GM21528 (cell line): ENCODE results near the gene DTD1.

ENCODE experiments used
- ATAC-seq: cut with Tn5 transposase; IDR thresholded peaks from one replicate; pipeline ENCODE4 v1.9.1; 2021; ENCODE audit warnings: mild to moderate bottlenecking, moderate library complexity; ENCODE audit not compliant: unreplicated experiment, low FRiP score

Gene DTD1

DNA sequence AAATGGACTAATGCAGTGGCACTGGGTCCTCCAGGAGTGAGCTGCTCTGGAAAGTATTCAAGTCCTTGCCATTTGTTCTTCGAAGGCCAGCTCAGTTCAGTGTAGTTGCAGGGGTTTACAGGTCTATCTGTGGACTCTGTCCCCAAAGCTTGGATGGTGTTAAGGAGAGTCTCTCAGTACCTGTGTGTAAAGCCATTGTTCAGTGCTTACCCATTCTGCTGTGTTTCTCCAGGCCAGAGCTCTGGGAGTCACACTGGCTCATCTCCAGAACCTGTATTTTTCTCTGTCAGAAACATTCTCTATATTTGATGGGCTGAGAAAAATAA is 66.6 kb downstream of the DTD1 start:
- no peak for ATAC-seq

DNA sequence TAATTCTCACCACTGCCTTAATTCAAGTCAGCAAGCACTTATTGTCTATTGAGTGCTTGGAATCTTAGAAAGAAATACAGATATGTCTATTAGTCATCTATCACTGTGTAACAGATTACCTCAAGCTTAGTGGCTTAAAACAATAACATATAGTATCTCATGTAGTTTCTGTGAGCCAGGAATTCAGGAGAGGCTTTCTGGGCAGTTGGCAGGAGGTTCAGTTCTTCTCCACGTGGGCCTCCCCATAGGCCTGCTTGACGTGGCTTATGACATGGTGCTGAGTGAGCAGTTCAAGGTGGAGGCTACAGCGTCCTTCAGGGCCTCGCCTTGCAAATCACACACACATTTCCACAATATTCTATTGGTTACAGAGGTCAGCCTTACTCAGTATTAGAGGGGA is 69.7 kb downstream of the DTD1 start:
- no peak for ATAC-seq

DNA sequence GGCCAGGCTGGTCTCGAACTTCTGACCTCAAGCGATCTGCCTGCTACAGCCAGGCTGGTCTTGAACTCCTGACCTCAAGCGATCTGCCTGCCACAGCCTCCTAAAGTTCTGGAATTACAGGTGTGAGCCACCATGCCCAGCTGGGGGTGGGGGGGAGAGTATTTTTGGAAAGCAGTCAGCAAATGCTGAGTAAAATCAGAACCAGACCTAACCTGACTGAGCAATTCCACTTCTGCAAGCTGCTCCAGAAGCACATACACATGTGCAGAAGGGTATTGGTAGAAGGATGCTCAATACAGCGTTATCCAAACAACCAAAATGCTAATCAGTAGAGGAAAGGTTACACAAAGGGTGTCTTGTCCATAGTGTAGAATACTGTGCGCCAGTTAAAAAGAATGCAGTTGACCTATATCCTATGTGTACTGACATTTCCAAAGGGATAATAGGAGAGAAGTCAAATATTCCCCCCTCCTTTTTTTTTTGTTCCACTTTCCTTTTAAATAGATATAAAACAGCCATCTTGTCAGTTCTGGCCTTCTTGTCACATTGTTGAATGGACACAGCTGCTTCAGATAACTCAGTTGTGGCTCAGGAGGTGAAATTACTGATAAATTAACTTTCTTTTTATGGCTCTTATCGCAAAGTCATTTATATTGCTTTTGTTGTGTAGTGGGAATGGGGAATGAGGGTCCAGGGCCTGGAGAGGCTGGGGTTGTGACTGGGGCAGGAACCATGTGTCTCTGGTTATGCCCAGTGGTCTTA is 74.6 kb downstream of the DTD1 start:
- ATAC-seq, result no peak

DNA sequence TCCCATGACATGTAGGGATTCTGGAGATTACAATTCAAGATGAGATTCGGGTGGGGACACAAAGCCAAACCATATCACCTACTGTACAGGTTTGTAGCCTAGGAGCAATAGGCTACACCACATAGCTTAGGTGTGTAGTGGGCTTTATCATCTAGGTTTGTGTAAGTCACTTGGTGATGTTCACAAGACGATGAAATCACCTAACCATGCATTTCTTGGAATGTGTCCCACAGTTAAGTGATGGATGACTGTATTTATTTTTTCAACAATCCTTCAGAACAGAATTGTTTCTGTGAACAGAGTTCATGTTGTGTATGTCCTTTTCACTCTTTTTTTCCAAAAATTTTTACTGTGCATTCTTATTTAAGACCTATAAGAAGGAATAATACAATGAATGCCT is 76.1 kb downstream of the DTD1 start:
- no peak for ATAC-seq

DNA sequence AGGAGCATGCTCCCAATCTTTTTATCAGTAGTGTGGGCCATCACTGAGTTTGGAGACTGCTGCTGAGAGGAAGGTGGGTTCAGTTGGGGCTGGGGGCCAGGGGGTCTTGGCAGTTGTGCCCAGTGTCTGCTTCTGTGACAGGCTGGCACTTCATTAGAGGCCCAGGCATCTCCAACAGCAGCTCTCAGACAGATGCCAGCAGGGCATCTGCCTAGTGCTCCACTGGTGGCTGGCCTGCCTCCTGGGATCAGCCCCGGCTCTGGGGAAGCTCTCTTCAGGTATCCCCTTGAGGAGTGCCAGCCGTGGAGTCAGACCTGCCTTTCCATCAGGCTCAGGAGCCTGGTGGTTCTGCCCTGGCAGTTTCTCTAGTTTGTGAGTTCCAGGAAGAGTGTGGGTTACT is 77.3 kb downstream of the DTD1 start:
- ATAC-seq, result no peak

DNA sequence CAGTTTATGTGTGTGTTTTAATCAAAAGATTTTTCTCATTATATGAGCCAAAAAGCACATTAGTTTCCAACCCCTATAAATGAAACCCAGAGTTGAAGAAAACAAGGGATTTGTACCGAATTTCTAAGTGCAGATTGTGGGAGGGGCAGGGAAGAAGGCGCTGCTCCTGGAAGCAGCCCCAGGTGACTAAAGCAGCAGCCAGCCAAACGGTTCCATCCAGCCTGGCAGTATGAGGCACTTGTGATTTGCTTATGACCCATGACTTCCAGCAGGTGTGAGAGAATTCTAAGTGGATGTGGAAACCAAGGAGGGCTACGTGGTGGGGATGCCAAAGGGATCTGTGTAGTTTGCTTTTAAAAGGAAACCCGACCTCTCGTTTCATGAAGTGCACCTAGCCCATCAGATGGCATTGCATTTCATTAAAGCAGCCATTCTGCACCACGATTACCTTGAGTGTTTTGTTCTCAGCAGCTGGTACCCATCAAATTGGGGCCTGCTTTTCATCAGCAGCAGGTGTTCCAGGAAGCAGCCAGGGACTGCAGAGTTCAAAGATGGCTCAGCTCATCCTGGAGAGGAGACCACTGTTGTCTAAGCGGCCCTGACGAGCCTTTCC is 79.1 kb downstream of the DTD1 start:
- ATAC-seq, result no peak

DNA sequence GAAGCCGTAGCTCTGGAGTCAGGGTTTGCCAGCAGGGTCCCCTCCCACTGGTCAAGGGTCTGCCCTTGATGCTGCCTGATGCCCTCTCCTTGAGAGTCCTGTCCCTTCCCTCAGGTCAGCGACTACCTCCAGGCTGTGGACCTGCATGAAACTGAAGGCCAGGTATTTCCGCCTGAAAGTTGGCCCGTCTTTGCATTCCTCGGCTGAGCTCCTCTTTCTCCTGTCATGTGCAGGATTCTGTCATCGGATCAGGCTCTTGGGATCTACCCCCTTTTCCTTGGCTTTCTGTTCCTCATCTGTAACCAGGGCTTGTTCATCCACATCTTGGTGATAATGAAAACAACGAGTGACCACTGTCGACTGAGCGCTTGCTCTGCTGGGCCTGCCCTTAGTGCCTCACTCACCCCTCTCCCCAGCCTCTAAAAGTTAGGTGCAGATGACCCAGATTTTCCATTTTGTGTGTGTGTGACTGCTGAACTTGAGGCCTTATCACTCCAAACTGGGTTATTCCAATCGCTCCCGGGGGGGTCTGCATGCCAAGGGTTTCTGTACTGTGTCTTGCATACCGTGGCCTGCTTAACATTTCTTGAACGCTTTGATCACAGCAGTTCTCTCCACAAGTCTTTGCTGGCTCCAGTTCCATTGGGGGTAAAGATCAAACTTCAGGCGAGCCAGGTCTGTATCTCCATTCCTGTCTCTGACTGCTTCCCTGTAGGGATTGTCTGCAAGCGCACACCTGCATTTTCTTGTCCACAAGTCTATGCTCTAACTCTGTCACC is 81.6 kb downstream of the DTD1 start:
- ATAC-seq, result no peak

DNA sequence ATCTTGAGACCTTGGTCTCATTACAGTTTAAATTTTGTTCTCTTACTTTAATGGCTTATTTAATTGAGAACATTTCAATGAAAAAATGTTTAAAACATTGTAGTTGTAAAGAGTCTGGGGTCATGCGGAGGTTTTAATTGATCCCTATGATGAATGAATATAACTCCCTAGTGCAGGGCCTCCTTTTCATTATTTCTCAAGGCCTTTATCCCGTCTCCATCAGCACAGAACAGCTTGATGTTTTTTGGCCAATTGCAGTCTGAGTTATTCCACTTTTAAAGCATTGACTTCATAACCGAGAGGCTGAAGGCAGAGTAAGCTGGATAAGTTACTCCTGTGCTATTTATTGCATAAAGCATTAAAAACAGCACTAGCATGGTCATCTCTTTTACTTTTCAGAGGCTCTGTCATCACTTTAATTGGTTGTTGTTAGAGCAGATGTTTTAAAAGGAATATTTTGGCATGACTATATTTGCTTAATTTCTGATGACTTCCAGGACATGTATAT is 83.4 kb downstream of the DTD1 start:
- no peak for ATAC-seq

DNA sequence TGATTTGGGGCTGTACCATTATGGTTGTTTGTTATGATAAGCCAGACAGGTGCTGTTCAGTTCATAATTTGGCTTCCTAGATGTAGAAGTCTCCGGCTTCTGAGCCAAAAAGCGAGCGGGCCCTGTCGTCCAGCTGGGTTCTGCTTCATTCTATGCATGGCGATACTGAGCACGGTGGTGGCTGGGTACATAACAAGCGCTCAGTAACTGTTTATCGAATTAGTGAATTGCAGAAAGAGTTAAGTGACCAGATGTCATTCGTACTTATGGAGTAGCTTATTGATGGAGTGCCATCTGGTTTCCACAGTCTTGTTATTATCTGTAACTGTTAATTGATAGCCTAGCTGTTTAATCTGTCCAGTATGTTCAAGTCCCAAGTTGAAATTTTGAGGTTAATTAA is 85.0 kb downstream of the DTD1 start:
- ATAC-seq, result no peak

DNA sequence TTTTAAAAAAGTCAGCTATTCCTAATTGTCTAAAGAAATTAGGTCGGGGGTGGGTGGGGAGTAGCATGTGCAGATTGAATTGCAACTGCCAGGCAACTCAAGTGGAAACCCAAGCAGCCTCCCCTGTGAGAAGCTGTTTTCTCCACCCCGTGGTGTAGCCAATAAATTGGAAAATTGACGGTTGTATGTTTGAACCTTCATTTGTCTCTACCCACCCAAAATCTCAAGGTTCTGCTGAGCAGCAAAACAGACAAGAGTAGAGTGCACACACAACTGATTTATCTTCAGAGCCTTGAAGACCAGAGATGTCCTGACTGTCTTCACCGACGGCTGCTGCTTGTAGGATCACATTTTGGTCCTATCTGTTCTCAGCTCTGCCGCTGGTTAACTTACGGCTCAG is 88.5 kb downstream of the DTD1 start:
- no peak for ATAC-seq

DNA sequence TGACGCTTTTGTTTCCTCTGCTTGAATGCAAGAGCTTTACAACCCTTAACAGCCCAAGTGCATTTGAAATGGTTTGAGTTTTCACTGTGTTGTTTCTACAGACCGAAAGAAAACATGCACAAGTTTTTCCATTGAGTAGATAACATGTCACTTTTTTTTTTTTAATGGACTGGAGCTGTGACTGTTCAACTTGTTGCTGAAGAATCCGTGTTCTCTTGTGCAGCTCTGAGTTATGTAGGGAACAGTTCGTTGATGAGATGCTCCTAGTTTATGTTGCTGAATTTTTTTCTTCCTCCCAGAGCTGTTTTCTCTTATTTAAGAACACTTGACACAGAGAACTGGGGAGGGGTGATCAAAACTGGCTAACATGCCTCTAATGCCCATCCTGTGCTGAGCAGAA is 89.3 kb downstream of the DTD1 start:
- no peak for ATAC-seq

DNA sequence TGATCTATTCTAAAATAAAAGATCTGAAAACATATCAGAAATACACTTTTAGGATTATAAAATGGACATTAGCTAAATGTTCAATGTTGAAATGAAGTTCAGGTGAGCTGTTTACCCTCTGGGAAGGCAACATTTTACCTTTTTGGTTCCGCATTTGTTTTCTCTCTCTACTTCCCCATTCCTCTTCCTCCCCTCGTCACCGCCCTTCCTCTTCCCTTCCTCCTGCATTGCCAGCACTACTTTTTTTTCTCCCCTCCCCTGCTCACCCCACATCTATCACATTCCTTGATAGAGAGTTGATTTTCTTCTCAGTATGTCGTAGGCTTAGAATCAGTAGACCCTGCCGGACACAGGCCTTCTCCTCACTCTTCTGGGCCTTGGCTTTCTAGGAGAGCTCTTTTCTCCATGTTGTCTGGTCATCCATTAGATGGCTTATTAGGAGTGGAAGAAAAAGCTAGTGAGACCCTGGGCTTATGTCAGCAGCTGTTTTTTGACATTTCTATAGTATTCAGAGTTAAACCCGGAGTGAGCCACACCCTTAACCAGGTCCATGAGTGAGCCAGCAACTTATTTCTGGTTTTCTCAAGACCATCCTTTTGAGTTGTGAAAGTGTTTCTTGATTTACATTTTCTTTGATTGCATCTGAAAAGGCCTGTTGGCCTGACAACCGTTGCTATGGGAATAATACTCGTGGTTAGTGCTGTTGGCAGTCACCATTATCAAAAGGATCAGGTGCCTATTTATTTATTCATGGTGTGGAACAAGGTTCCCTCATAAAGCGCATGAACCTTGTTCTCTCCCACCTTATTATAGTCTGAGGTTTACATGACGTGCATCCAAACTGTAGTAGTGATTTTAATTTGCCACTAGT is 90.9 kb downstream of the DTD1 start:
- peak; percentile 49 for ATAC-seq

DNA sequence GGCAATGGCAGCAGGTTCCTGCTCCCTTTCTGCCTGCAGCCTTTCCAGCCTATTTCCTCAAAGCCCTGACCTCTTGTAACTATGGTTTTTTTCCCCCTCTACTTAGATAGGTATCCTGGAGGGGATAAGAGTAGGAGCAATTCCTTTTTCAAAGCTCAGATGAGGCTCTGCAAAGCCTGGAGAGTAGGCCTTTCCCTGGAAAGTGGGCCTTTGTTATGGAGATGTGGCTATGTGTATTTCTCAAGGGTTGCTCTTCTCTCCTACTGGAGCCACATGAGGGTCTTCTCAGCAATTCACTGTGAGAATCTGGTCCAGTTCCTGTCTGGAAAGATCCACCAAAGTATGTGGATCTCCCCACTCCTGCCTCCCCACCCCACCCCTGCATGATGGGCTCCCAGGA is 96.0 kb downstream of the DTD1 start:
- ATAC-seq, result no peak

DNA sequence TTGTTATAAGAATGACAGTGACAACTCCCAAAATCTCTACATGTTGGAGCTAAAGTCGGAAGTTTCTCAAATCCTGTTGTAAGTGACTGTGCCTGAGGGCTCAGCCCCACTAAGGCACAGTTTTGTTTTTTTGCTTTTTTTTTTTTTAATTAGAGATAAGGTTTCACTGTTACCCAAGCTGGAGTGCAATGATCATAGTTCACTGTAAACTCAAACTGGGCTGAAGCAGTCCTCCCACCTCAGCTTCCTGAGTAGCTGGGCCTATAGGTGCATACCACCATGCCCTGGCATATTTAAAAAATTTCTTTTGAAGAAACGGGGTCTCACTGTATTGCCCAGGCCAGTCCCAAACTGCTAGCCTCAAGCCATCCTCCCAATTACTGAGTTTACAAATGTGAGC is 96.9 kb downstream of the DTD1 start:
- ATAC-seq, result no peak

DNA sequence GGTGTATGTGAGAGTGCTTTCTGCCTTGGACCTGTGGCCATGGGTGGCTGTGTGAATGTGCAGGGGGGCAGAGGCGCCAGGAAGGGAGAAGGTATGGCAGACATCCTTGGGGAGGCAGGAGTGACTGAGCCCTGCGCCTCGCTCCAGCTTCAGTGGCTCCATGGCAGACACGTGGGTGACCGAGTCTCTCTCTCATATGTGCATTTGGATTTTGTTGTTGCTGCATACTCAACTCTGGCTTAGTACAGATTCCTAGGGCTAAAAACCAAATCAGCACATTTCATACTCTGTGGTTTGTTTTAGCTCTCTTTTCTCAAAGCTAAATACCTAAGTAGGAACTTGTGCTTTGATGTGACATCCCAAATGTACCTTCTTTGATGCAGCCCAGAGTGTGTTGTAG is 97.6 kb downstream of the DTD1 start:
- ATAC-seq, result no peak

DNA sequence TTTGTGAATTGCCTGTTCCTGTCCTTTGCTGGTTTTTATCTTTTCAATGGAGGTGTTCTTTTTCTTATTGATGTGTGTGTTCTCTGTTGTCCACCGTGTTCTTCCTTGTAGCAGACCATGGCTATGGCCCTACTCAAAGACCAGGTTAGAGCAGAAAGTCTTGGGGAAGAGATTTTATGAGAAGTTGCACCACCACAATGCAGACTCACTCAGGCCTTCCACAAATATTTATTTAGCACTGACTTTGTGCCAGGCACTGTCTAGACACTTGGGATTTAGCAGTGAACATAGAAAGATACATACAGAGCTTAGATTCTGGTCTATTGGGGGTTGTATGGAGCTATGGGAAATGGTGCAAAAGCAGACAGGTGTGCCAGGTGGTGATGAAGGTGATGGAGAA is 98.8 kb downstream of the DTD1 start:
- ATAC-seq, result no peak

DNA sequence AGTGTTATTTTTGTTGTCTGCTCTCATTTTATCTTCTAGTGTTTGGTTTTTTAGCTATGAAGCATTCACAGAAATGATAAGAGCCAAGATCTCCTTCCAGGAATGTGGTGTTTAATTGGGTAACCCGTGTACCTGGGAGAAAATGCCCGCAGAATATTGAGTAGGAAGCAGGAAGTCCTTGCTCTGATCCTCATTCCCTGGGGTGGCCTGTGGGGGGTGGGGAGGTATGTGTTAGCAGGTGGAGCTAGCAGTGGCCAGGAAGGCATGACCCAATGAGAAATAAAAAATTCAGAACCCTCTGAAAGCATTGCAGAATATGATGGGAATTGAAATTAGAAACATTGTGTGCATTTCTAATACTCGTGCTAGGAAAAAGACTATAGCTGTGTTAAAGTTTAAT is 100.8 kb downstream of the DTD1 start:
- ATAC-seq, result no peak

DNA sequence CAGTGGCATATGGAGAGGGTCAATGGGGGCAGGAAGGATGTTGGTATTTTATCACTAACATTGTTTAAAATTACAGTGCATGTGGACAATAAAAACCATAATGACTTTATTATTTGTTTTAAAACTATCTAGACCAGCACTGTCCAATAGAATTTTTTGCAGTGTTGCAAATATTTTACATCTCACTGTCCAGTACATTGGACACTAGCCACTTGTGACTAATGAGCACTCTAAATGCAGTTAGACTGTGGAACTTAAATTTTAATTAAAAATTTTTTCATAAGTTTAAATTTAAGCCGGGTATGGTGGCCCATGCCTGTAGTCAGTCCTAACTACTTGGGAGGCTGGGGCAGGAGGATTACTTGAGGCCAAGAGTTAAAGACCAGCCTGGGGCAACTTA is 101.7 kb downstream of the DTD1 start:
- no peak for ATAC-seq

DNA sequence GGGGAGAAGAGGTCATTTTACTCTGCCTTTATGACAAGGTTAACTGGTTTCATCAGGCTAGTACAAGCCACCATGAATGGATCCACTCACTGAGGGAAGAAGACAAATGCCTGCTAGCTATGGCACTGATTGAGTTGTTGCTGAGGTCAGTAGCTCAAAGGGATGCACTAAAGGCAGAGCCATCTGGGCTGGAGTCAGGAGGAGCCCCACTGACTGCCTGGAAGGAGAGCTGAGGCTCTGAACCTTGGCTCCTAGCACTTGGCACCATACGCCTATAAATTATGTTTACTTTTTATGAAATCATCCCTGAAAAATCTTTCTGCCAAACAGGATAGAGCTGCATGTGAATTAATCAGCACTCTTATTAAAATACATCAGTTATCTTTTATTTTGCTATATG is 104.6 kb downstream of the DTD1 start:
- no peak for ATAC-seq

DNA sequence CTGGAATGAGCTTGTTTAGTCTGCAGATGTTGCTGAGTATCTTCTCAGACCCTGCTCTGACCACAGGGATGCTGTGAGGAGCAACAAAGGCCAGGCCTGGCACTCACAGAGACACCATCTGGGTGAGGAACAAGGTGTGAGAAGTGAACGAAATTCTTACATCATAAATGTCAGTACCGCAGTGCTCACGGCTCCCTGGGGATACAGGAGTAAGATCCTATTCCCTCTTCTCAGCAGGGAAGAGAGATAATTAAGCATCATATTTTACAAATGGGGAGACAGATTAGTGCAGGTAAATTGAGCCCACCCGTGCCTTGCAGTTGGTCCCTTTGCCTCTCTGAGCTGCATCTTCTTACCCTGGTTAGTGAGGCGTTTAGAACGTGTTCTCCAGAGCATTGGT is 106.2 kb downstream of the DTD1 start:
- no peak for ATAC-seq

DNA sequence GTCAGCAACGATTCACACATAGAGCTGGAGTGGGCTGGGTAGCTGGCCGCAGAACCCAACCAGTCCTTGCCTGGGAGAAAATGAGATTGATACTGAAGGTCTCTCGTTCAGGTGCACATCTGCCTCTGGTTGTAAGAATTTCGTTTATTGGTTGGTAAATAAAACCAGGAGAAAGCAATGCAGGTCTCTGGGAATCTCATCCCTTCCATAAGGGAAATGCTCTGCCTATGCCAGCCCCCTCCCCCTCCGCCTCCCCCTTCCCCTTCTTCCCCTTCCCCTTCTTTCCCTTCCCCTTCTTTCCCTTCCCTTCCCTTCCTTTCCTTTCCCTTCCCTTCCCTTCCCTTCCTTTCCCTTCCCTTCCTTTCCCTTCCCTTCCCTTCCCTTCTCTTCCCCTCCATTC is 107.3 kb downstream of the DTD1 start:
- ATAC-seq, result no peak
